NCI-H510A treated with DMSO at 0.1 percent for 48 hours (cell line): Measurements from ENCODE around the gene CERS6.

Experiments used
- DNase-seq: peaks from one replicate; lab custom pipeline; 2025; lab: John Stamatoyannopoulos, UW

CERS6 gene

GRCh38 chr2:168801961-168802858 lies 346.1 kb downstream of the CERS6 start, which contains the start of gene NOSTRIN:
NOSTRIN (plus strand) TSS chr2:168802637; CDS start chr2:168802647, 10 bp downstream.
- DNase-seq = no peak

GRCh38 chr2:168802859-168803725 lies 347.0 kb downstream of the CERS6 start:
- no peak for DNase-seq

- DNase-seq = no peak
These were observed 348.1 kb downstream of the CERS6 start for GRCh38 chr2:168804214-168804613.

- no peak for DNase-seq
These were observed 349.5 kb downstream of the CERS6 start for GRCh38 chr2:168805615-168806014.

- DNase-seq = no peak
These were observed 353.5 kb downstream of the CERS6 start for GRCh38 chr2:168809537-168809936.

GRCh38 chr2:168810235-168810634 lies 354.2 kb downstream of the CERS6 start:
- no peak for DNase-seq

GRCh38 chr2:168811696-168812095 lies 355.6 kb downstream of the CERS6 start:
- no peak for DNase-seq

- DNase-seq = no peak
These were observed 358.0 kb downstream of the CERS6 start for GRCh38 chr2:168814046-168814445.

GRCh38 chr2:168814939-168815907 lies 359.2 kb downstream of the CERS6 start:
- no peak for DNase-seq

- DNase-seq = no peak
These were observed 360.3 kb downstream of the CERS6 start for GRCh38 chr2:168816369-168816768.

- DNase-seq = no peak
These were observed 363.1 kb downstream of the CERS6 start for GRCh38 chr2:168819050-168819715.

GRCh38 chr2:168819829-168820489 lies 363.9 kb downstream of the CERS6 start:
- no peak for DNase-seq

- no peak for DNase-seq
These were observed 365.5 kb downstream of the CERS6 start for GRCh38 chr2:168821577-168821976.

- no peak for DNase-seq
These were observed 365.9 kb downstream of the CERS6 start for GRCh38 chr2:168821992-168822391.
